H1 (cell line): ENCODE measurements around the gene SNX30. TPM values are rescaled to one million over a fixed set of nuclear protein-coding genes. Genes with fewer than 3 reads are reported as not detected.

ENCODE experiments used
- CTCF ChIA-PET: fragments of 300-600 bp; sonication (Branson Sonifier 250); formaldehyde crosslinking; loops from one replicate; lab custom pipeline; 2021; ENCODE audit not compliant: partially characterized antibody; lab: Charles Lee
- POLR2A ChIA-PET: fragments of 300-600 bp; sonication (Branson Sonifier 250); formaldehyde crosslinking; loops from one replicate; lab custom pipeline; 2021; ENCODE audit warnings: inconsistent platforms; ENCODE audit not compliant: partially characterized antibody; lab: Charles Lee
- DNase-seq, 2 experiments: peaks; one replicate each; pipeline versions ENCODE4 v3.0.0 to v3.0.0-alpha.2; 2010 to 2022; ENCODE audit warnings: low spot score in 2 of 2, low read depth in 1 of 2, mixed read lengths in 1 of 2
- FAIRE-seq: peaks from 2 replicates; lab custom pipeline; 2011; peaks lifted over from hg19 to GRCh38; lab: Jason Lieb, UNC
- H2AFZ ChIP-seq: 2 replicates; pipeline ENCODE4 v1.8.1; 2012; ENCODE audit warnings: low read length, inconsistent platforms
- H2AK5ac ChIP-seq: 2 replicates; pipeline ENCODE4 v1.6.1; 2013; ENCODE audit warnings: low read depth, low read length
- H2BK120ac ChIP-seq: replicated peaks from 2 replicates; pipeline ENCODE3; 2013; ENCODE audit warnings: low read depth, low read length, inconsistent platforms
- H2BK12ac ChIP-seq: 2 replicates; pipeline ENCODE4 v1.6.1; 2013; ENCODE audit warnings: low read depth, low read length
- H2BK15ac ChIP-seq: 2 replicates; pipeline ENCODE4 v1.6.1; 2013; ENCODE audit warnings: low read length
- H2BK20ac ChIP-seq: 2 replicates; pipeline ENCODE4 v1.6.1; 2013; ENCODE audit warnings: low read length
- H2BK5ac ChIP-seq: 2 replicates; pipeline ENCODE4 v1.6.1; 2013; ENCODE audit warnings: low read depth, low read length
- H3K14ac ChIP-seq: 2 replicates; pipeline ENCODE4 v1.6.1; 2013; ENCODE audit warnings: inconsistent platforms; ENCODE audit not compliant: insufficient read length
- H3K18ac ChIP-seq: 2 replicates; pipeline ENCODE4 v1.6.1; 2013; ENCODE audit warnings: low read length; ENCODE audit errors: extremely low read depth
- H3K23ac ChIP-seq: 2 replicates; pipeline ENCODE4 v1.6.1; 2013; ENCODE audit warnings: inconsistent platforms; ENCODE audit not compliant: insufficient read length
- H3K23me2 ChIP-seq: 2 replicates; pipeline ENCODE4 v1.6.1; 2013; ENCODE audit warnings: low read depth, low read length
- H3K27ac ChIP-seq: 2 replicates; pipeline ENCODE4 v1.6.1; 2011; ENCODE audit warnings: low read depth, low read length, inconsistent platforms
- H3K27me3 ChIP-seq, 4 experiments: replicated peaks in 1 of 4; 1 replicate in 1 of 4; 2 replicates in 3 of 4; pipeline versions ENCODE4 v1.6.1 to v1.8.1; 2011 to 2013; ENCODE audit warnings: low read length in 3 of 4, mild to moderate bottlenecking in 3 of 4, inconsistent platforms in 2 of 4, mixed read lengths in 2 of 4, moderate library complexity in 1 of 4; ENCODE audit not compliant: control insufficient read depth in 3 of 4, insufficient read depth in 3 of 4; ENCODE audit errors: extremely low read depth in 1 of 4
- H3K36me3 ChIP-seq, 4 experiments: 2 replicates each; pipeline versions ENCODE4 v1.6.1 to v1.8.1; 2011 to 2013; ENCODE audit warnings: mild to moderate bottlenecking in 4 of 4, low read length in 3 of 4, moderate library complexity in 2 of 4, control low read depth in 1 of 4, inconsistent platforms in 1 of 4; ENCODE audit not compliant: insufficient read depth in 4 of 4, control insufficient read depth in 2 of 4
- H3K4ac ChIP-seq: replicated peaks from 2 replicates; pipeline ENCODE3; 2013; ENCODE audit warnings: low read length, low read depth, mixed read lengths, inconsistent platforms; ENCODE audit not compliant: insufficient read length
- H3K4me1 ChIP-seq, 4 experiments: replicated peaks in 1 of 4; 1 replicate in 1 of 4; 2 replicates in 3 of 4; pipeline versions ENCODE4 v1.6.1 to v1.8.1; 2011 to 2013; ENCODE audit warnings: low read length in 3 of 4, inconsistent platforms in 2 of 4, mixed read lengths in 1 of 4; ENCODE audit not compliant: insufficient read depth in 4 of 4, control insufficient read depth in 3 of 4
- H3K4me2 ChIP-seq, 2 experiments: 2 replicates each; pipeline versions ENCODE4 v1.6.1 to v1.8.1; 2011 to 2013; ENCODE audit warnings: low read depth in 2 of 2, low read length in 2 of 2, control low read depth in 1 of 2, inconsistent platforms in 1 of 2, mild to moderate bottlenecking in 1 of 2; ENCODE audit not compliant: insufficient read depth in 1 of 2
- H3K4me3 ChIP-seq, 4 experiments: fragments of 200-600, 300-600 bp in 1 of 4; sonication (generic), shearing (Covaris generic), sonication (Bioruptor Twin) in 1 of 4; 2 replicates each; pipeline versions ENCODE4 v1.5.1 to v1.8.1; 2011 to 2016; ENCODE audit warnings: low read length in 4 of 4, low read depth in 3 of 4, control low read depth in 2 of 4, inconsistent platforms in 2 of 4, mild to moderate bottlenecking in 2 of 4, mixed read lengths in 1 of 4, moderate library complexity in 1 of 4; ENCODE audit not compliant: insufficient read depth in 2 of 4; ENCODE audit errors: extremely low read depth in 1 of 4
- H3K56ac ChIP-seq: replicated peaks from 2 replicates; pipeline ENCODE3; 2013; ENCODE audit warnings: low read depth, mild to moderate bottlenecking, mixed read lengths, low read length, inconsistent platforms; ENCODE audit not compliant: insufficient read length
- H3K79me1 ChIP-seq: 2 replicates; pipeline ENCODE4 v1.6.1; 2013; ENCODE audit warnings: low read depth, low read length, control low read depth
- H3K79me2 ChIP-seq, 2 experiments: 2 replicates each; pipeline versions ENCODE4 v1.6.1 to v1.8.1; 2012 to 2013; ENCODE audit warnings: low read length in 2 of 2, mild to moderate bottlenecking in 2 of 2, inconsistent platforms in 1 of 2; ENCODE audit not compliant: insufficient read depth in 2 of 2, control insufficient read depth in 1 of 2
- H3K9ac ChIP-seq, 4 experiments: replicated peaks in 1 of 4; 1 replicate in 1 of 4; 2 replicates in 3 of 4; pipeline versions ENCODE4 v1.6.1 to v1.8.1; 2011 to 2013; ENCODE audit warnings: low read depth in 3 of 4, low read length in 3 of 4, control low read depth in 2 of 4, mild to moderate bottlenecking in 2 of 4, moderate library complexity in 2 of 4, inconsistent platforms in 1 of 4; ENCODE audit errors: extremely low read depth in 1 of 4
- H3K9me3 ChIP-seq, 2 experiments: 2 replicates each; pipeline versions ENCODE4 v1.6.1 to v1.8.1; 2012 to 2013; ENCODE audit warnings: mild to moderate bottlenecking in 2 of 2, moderate library complexity in 2 of 2, control low read depth in 1 of 2, inconsistent platforms in 1 of 2, low read depth in 1 of 2, low read length in 1 of 2, mixed read lengths in 1 of 2; ENCODE audit not compliant: insufficient read depth in 2 of 2
- H4K20me1 ChIP-seq, 2 experiments: replicated peaks in 1 of 2; 2 replicates each; pipeline versions ENCODE3 to v1.8.1; 2011 to 2013; ENCODE audit warnings: inconsistent platforms in 2 of 2, low read length in 2 of 2, mild to moderate bottlenecking in 1 of 2; ENCODE audit not compliant: insufficient read depth in 2 of 2, control insufficient read depth in 1 of 2
- H4K5ac ChIP-seq: 2 replicates; pipeline ENCODE4 v1.6.1; 2013; ENCODE audit warnings: low read length, low read depth, mixed read lengths, inconsistent platforms; ENCODE audit not compliant: insufficient read length
- H4K8ac ChIP-seq: 2 replicates; pipeline ENCODE4 v1.8.0; 2013; ENCODE audit warnings: mild to moderate bottlenecking, moderate library complexity, low read length, inconsistent platforms; ENCODE audit not compliant: insufficient read depth; ENCODE audit errors: extremely low read depth
- H4K91ac ChIP-seq: replicated peaks from 2 replicates; pipeline ENCODE3; 2013; ENCODE audit warnings: low read length, mixed read lengths, inconsistent platforms; ENCODE audit not compliant: insufficient read length
- ASH2L ChIP-seq: fragments of 200-600, 300-600 bp; sonication (generic); IDR thresholded peaks from one replicate; pipeline ENCODE4 v1.7.1; 2017; ENCODE audit warnings: low read length
- ATF2 ChIP-seq: IDR thresholded peaks from 2 replicates; pipeline ENCODE4 v1.6.1; 2012; ENCODE audit warnings: low read length, inconsistent platforms
- BACH1 ChIP-seq: IDR thresholded peaks from 2 replicates; pipeline ENCODE4 v1.6.1; 2012; ENCODE audit warnings: low read length, improper control_type of control experiment
- HDAC6 ChIP-seq: IDR thresholded peaks from one replicate; pipeline ENCODE4 v1.7.1; 2012; ENCODE audit warnings: low read depth, mild to moderate bottlenecking, inconsistent platforms, low read length, moderate library complexity
- SIN3A ChIP-seq, 2 experiments: IDR thresholded peaks in 1 of 2; conservative IDR thresholded peaks in 1 of 2; 2 replicates each; pipeline ENCODE4 v1.6.1; 2011 to 2012; ENCODE audit warnings: low read length in 2 of 2, improper control_type of control experiment in 1 of 2, low read depth in 1 of 2, mild to moderate bottlenecking in 1 of 2
- TAF7 ChIP-seq: optimal IDR thresholded peaks from 2 replicates; pipeline ENCODE3; 2011; ENCODE audit warnings: low read depth, mild to moderate bottlenecking, inconsistent platforms, low read length, moderate library complexity, borderline replicate concordance
- WGBS, 2 experiments: shearing (Covaris generic) in 1 of 2; methylation state at CpG; one replicate each; pipeline versions ENCODE4 v1.1.6 to v1.1.7; 2013 to 2015; ENCODE audit warnings: low lambda C conversion rate in 2 of 2, mixed read lengths in 2 of 2, inconsistent platforms in 1 of 2, low coverage in 1 of 2, missing lambda C conversion rate in 1 of 2; ENCODE audit not compliant: insufficient replicate concordance in 2 of 2, insufficient coverage in 1 of 2, insufficient read length in 1 of 2; ENCODE audit errors: extremely low coverage in 1 of 2, missing lambda C conversion rate in 1 of 2; 5-methylcytosine and 5-hydroxymethylcytosine counted together
- polyA plus RNA-seq, 7 experiments: library from polyadenylated mRNA; depleted of rRNA in 3 of 7; stranded (reverse) in 5 of 7; unstranded in 2 of 7; fragments of >200 nt in 5 of 7; fragments of 200-250 nt in 2 of 7; gene quantifications; 1 replicate in 5 of 7; 2 replicates in 1 of 7; 4 replicates in 1 of 7; pipeline versions ENCODE4 v1.2.1 to v1.2.3, GENCODE V29; 2011 to 2013; ENCODE audit warnings: missing spikeins in 2 of 7, mixed read lengths in 2 of 7
- total RNA-seq: library from RNA; stranded (reverse); fragmentation: NEBNext Ultra II Directional; extraction: Animal tissue kit (Norgen Biotek cat#: 25700); gene quantifications from 2 replicates; pipeline ENCODE4 v1.2.1, GENCODE V29; 2021
- TF ChIP-seq, protein P1 (sequence below): IDR thresholded peaks from 2 replicates; pipeline ENCODE4 v1.6.1; 2012; ENCODE audit warnings: inconsistent platforms

SNX30 gene
- total and polyA plus RNA-seq, 2 of the 8 experiments (the other 6 are each of a cell fraction or from before 2014, with no cell fraction given): 4.0 to 12.2 TPM

DNA sequence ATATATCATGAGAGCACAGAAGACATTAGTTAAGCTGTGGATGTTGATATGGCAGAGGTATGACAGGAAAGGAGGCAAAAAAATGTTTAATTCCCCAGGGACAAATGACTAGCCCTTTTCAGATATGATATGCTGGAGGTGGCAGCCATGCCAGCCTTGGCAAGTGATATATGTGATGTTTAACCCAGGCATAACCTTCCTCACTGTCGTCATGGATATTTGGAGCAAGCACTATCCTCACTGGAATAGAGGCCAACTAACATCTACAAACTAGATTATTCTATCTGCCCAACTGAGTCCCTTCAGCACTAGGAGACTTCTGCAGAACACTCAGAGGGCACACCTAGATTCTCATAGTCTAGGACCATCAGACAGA lies 167.4 kb downstream of the SNX30 start:
- H3K23ac ChIP-seq: no peak overlapping the region
- ChIA-PET POLR2A (no interaction called here), CTCF (interaction anchor here (0.9 to 6.4 kb wide), 4 partner anchors 8 to 55 kb away, joined by 3 to 43 read pairs (median 3); no protein-coding TSS in a partner anchor)
- no peak for FAIRE-seq
- no peaks in the 10 kb centered on the region for H3K79me1 ChIP-seq
- no peaks in the 10 kb centered on the region for H3K79me2 ChIP-seq
- H2BK15ac ChIP-seq: no peak overlapping the region
- H3K4me1 ChIP-seq: no peaks in the 10 kb centered on the region
- no peak overlapping the region for H2BK20ac ChIP-seq
- no peak overlapping the region for H4K8ac ChIP-seq
- 62% methylated on average over 1 of the region's 1 CpG; no CpG with 5 or more reads in 1 of the 2 experiments for WGBS, 2 experiments
- peaks cover 0 to 5% (median 2%) of the 10 kb centered on the region in 4 experiments; a peak in 3 of 7 replicates for H3K27me3 ChIP-seq
- no peak overlapping the region for H3K4ac ChIP-seq
- no peaks in the 10 kb centered on the region for H3K36me3 ChIP-seq
- no peak overlapping the region for H4K91ac ChIP-seq
- no peak overlapping the region for H3K9ac ChIP-seq
- no peaks in the 10 kb centered on the region for H4K20me1 ChIP-seq
- no peak for DNase-seq
- TF ChIP-seq SIN3A (conservative IDR thresholded peaks at IDR 0.05 in 1 of 2, IDR thresholded peaks at IDR 0.05 in 1 of 2; ENCODE audit: low read depth in 1 of 2, low read length in 2 of 2) (no peak), BACH1 (no peak), HDAC6 (no peak), ASH2L (no peak), ATF2 (no peak), TAF7 (no peak)
- TF ChIP-seq, protein P1, sequence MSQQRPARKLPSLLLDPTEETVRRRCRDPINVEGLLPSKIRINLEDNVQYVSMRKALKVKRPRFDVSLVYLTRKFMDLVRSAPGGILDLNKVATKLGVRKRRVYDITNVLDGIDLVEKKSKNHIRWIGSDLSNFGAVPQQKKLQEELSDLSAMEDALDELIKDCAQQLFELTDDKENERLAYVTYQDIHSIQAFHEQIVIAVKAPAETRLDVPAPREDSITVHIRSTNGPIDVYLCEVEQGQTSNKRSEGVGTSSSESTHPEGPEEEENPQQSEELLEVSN: no peak
- no peak overlapping the region for H2BK12ac ChIP-seq
- no peak overlapping the region for H3K4me2 ChIP-seq
- H3K56ac ChIP-seq: no peak overlapping the region
- no peak overlapping the region for H2AK5ac ChIP-seq
- no peak overlapping the region for H2BK120ac ChIP-seq
- no peak overlapping the region for H3K4me3 ChIP-seq
- H3K18ac ChIP-seq: no peak overlapping the region
- no peak overlapping the region for H4K5ac ChIP-seq
- no peak overlapping the region for H3K27ac ChIP-seq
- no peak overlapping the region for H2AFZ ChIP-seq
- no peak overlapping the region for H2BK5ac ChIP-seq
- no peaks in the 10 kb centered on the region for H3K9me3 ChIP-seq
- no peaks in the 10 kb centered on the region for H3K23me2 ChIP-seq
- H3K14ac ChIP-seq: no peak overlapping the region
